Pons (tissue), 1 donor: ENCODE measurements around the gene PODXL.
"Not testable (repeated sequence)": the region's sequence is repeated elsewhere in the genome, so short reads cannot be mapped to it uniquely, and the experiment has no call there.

Source experiments
- DNase-seq: peaks from one replicate; pipeline ENCODE4 v3.0.0-alpha.2; 2016; ENCODE audit warnings: low spot score

Gene PODXL

DNA sequence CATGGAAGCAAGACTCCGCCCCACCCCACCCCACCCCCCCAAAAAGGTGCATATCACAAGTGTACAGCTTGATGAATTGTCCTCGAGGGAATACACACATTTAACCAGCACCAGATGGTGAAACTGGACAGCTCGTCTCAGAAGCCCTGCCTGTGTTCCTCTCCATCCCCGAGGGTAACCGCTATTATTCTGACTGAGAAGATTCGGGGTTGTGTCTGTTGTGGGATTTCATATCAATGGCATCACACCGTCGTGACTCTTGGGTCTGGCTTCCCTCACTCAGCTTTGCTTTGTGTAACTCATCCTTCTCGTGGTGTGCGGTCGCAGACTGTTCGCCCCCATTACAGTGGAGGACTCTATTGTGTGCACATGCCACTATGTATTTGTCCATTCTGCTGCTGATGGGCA, 18.9 kb downstream of the PODXL start:
- no peak for DNase-seq

DNA sequence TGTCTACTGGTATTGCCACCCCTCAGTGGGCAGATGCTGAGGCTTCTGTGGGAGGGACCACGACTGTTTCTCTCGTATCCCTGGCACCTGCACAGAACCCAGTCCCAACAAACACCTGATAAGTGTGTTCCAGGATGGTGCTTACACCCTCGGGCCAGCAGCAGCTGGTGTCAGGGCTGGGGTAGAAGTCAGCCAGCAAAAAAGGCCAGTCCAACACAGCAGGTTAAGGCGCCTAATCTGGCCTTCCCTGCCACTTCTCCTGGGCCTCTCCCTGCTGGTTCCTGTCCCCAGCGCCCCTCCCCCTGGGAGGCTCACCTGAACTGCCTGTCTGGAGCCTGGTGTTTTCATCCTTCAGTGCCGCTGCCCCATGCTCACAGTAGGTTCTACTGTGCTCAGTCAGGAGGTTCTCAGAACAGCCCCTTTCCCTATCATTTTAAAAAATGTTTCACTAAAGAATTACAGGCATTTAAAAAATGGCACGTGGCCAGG, 20.0 kb downstream of the PODXL start:
- DNase-seq: no peak

DNA sequence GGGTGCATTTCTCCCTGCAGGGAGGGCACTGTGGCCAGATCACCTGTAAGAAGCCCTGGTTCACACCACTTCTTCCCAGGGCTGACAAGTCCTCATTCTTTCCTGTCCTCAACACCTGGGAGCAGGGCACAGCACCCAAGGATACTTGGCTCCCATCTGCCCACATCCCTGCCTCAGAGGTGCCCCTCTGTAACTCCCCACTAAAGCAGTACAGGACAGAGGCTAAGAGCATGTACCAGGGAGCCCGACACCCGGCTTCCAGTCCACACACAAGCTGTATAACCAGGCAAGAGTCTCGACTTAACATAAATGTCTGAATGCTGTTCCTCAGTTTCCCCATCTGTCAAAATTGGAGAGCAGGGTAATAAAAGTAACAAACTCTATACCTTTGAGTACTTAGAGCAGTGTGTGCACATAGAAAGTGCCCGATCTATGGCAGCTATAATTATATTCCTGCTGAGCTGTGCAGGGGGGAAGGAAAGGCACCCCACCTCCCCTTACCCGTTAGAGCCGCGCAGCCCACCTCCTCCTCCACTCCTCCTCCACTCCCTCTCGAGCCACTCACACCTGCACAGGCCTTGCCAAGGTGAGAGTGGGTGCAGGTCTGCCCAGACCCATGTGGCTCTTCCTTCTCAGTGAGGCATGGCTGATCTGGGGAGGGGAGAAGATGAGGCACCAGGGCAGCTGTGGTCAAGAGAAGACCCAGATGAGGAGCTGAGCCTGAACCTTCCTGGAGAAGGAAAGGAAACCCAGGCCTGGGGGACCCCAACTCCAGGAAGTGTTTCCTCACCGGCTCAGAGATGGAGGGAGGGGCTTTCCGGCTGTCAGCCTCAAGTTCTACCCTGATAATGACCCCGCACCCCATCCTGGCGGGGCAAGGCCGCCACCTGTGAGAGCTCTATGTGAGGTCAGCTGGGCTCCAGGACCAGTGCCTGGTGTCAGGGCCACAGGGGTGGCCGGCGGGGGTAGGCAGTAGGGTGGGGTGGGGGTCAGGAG, 22.6 kb downstream of the PODXL start:
- DNase-seq: no peak

DNA sequence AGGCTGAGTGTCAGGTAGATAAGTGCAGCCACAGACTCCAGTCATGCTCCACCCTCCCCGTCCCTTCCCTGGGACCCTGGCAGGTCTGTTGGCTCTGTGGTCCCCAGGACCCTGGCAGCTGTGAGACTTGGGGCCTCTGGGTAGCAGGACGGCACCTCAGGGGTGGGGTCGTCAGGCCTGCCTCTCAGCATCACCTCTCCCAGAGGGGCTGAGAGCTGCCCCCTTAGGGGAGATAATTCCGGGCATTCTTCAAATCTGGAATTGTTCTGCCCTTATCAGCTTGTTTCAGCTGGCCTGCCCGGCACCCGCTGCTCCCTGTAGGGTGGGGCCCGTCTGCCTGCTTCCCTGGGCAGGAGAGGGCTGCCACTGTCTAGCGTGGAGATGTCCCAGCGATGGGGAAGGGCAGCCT, 23.3 kb downstream of the PODXL start:
- DNase-seq: no peak

DNA sequence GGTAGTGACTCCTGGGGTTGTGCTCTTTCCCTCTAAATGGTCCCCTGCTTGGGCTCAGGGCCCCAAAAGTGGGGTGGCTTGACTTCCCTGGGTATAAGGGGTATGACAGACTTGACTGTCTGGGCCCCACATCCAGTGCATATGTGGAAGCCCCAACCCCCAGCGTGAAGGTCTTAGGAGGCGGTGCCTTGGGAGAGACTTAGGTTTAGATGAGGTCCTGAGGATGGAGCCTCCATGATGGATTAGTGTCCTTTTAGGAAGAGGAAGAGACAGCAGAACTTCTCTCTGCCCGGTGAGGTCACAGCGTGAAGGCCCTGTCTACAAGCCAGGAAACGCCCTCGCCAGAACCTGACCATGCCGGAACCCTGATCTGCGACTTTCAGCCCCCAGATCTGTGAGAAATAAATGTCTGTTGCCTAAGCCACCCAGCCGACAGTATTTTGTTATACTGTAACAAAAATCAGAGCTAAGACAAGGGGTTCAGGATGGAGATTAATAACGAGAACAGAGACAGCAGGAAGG, 23.8 kb downstream of the PODXL start:
- DNase-seq: no peak

DNA sequence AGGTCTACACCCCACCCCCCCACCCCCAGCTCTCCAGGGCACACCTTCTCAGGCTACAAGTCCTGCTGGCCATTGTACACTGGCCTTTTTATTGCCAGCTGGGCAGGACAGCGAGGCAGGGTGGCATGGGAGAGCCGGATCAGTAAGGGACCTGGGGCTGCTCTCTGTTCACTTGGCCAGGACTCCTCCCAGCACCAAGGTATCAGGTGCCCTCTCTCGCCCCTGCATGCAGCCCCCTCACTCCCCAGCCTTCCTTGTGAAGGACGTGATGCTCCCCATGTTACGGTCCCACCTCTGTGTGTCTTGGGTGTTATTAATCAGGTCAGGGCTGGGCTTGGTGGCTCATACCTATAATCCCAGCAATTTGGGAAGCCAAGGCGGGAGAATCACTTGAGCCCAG, 26.3 kb downstream of the PODXL start:
- no peak for DNase-seq

DNA sequence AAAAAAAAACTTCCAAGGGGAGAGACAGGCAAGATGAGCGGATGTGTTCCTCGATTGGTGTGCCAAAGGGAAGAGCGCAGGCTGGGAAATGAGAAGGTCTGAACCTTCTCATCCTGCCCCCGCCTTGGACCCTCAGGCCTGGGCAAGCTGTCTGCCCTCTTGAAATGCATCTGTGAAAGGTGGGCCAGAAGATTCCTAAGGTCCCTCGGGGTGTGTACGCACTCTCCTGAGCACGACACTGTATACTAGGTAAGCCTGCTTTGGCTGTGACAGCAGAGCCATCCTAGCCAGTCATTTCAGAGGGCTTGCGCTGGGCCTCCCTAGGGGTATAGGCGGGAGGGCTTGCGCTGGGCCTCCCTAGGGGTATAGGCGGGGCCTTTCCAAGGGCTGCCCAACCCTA, 26.8 kb downstream of the PODXL start:
- DNase-seq: no peak

DNA sequence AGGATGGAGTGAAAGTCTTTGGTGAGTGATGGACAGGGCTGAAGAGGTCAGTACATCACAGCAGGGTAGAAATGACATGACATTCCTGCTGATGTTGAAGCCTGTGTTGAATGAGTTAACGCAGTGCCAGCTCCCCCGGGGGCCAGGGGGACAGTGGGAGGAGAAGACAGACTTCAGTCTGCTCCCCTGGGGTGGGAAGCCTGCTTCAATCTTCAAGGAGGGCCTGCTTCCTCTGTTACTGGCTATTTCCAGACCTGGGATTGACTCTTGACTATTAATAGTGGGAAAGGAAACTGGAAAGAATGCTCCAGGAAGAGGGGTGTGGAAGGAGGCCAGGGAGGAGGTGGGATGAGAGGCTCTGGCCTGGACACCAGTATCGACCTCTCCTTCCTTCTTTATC, 27.2 kb downstream of the PODXL start:
- no peak for DNase-seq

DNA sequence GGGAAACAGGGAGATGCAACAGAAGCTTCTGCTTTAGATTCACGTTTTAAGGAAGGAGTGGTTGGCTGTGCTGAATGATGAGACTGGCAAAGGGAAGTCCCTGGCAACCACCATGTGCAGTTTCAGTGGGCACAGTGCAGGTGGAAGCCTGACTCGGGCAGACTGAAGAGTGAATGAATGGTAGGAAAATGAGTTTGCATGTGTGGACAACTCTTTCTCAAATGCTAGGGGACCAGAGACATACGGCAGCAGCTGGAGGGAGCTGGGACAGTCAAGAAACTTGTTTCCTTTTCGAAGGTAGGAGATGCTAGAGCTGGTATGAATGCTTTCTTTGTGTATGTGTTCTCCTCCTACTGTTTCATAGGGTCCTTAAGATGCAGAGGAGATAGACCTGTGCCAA, 29.0 kb downstream of the PODXL start:
- DNase-seq: no peak

DNA sequence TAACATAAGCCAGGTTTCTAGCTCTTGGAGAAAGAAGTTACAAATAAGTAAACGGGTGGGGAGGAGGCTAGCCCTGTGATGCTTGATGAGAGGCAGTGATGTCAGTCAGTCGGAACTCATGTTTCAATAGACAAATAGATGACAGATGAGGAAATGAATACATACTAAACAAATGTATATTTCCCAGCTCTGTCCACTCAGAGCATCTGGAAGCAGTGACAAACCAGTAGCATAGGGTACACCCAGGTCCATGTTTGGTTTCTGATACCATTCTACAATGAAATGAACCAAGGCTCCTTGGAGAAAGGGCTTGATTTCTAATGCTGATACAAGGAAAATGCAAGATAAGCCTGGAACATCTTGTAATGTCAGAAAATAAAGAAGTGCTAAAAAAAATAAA, 30.6 kb downstream of the PODXL start:
- DNase-seq: no peak

DNA sequence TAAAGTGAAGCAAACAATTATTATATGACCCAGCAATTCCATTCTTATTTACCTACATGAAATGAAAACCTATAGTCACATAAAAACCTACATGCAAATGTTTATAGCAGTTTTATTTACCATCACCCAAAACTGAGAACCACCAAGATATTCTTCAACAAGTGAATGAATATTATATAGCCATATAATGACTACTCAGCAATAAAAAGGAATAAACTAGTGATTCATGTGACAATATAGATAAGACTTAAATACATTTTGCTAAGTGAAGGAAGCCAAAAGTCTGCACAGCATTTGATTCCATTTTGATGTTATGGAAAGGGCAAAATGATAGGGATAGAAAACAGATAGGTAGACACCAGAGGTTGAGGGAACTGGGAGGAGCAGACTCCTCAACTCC, 31.7 kb downstream of the PODXL start:
- no peak for DNase-seq

DNA sequence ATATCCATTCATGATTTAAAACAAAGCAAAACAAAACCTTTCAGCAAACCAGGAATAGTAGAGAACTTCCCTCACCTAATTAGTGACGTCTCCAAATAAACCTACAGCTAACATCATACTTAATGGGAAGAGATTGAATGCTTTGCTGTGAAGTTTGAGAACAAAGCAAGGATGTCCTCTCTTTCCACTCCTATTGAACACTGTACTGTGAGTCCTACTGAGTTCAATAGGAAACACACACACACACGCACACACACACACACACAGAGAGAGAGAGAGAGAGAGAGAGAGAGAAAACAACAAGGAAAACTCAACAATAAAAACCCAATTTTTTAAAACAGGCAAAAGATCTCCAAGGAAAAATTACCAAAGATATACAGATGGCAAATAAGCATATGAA, 32.3 kb downstream of the PODXL start:
- no peak for DNase-seq

DNA sequence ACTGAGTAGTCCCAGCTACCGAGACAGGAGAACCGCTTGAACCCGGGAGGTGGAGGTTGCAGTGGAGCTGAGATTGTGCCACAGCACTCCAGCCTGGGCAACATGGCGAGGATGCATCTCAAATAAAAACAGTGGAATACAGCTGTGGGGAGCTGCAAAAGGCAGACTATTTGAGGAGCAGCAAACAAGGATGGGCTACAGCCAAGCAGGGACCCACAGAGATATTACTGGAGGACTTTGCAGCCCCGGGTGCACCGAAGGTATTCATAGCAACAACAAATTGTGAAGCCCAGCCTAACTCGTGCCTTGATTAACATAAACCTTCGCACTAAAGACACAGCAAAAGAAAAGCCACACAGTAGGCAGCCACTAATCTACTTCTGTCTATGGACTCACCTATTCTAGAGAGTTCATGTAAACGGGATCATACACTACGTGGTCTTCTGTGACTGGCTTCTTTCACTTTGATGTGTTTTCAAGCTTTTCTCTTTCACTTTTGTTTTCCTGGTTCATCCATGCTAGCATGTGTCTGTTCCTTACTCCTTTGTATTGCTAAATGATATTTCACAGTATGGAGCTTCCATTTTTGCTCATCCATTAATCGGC, 34.0 kb downstream of the PODXL start:
- no peak for DNase-seq

DNA sequence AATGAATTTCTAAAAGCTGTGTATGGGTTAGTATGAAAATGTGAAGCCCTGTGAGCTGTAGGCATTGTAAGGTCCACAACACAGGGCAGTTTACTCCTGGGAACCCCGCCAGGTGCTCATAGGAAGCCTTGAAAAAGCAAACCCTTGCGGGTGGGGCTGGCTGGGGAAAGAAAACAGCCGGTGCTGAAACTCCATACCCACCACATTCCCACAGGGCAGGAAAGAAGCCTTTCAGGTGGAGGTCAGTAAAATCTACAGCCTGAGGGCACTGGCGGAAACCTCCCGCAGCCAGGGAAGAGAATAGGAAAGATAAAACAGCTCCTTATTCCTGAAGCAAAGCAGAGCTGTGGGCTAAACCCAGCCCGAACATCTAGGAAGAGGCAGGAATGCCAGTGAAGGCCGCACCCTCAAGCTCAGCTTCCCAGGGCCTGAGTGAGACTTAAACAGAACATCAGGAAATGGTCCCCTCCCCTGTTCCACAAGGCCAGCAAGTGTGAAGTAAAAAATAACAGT, 34.7 kb downstream of the PODXL start:
- DNase-seq: no peak

DNA sequence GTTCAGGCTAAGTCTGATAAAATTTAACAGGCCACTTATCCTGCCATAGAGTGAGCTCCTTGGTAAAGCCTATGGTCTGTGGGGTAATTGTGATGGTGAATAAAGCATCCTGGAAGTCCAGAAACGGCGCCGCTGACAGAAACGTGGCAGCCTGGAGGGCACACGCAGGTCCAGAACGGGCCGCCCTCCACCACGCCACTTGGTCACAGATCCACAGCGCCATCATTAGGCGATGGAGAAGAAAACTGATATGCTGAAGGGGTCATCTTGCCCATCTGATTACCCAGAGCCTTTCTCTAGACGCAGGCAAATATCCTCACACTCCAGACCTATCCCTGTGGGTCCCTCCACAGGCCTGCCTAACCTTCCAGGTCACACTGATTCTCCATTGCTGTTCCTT, 37.8 kb downstream of the PODXL start:
- no peak for DNase-seq

DNA sequence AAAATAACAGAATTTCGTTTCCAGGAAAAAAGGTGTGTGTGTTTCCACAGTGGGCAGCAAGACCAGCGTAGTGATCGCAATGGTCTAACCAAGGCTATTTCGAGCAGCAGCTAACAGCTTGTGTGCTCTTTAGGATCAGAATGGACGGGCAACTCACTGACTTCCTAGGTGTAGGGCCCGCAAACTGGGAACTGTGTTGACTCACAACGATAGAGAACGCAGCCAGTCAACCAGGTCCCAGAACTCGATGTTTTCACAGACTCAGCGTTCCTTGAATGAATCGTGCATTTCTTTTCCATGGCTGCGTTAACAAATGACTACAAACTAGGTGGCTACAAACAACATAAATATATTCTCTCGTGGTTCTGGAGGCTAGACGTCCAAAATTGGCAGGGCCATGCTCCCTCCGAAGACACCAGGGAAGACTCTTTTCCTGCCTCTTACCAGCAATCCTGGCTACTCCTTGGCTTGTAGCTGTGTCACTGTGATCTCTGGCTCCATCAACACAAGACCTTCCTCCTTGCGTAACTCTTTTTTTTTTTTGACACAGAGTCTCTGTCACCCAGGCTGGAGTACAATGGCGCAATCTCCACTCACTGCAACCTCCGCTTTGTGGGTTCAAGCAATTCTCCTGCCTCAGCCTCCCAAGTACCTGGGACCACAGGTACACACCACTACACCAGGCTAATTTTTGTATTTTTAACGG, 39.1 kb downstream of the PODXL start:
- DNase-seq: no peak

DNA sequence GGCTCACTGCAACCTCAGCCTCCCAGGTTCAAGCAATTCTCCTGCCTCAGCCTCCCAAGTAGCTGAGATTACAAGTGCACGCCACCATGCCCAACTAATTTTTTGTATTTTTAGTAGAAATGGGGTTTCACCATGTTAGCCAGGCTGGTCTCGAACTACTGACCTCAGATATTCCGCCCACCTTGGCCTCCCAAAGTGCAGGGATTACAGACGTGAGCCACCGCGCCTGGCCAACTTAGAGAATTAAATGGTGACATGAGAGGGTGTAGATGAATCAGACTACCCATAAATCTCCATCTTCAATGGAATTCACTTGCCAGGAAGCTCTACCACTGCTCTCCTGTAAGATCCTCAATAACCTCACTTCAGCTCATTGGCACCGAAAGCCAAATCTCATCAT, 41.0 kb downstream of the PODXL start:
- DNase-seq: not testable (repeated sequence)

DNA sequence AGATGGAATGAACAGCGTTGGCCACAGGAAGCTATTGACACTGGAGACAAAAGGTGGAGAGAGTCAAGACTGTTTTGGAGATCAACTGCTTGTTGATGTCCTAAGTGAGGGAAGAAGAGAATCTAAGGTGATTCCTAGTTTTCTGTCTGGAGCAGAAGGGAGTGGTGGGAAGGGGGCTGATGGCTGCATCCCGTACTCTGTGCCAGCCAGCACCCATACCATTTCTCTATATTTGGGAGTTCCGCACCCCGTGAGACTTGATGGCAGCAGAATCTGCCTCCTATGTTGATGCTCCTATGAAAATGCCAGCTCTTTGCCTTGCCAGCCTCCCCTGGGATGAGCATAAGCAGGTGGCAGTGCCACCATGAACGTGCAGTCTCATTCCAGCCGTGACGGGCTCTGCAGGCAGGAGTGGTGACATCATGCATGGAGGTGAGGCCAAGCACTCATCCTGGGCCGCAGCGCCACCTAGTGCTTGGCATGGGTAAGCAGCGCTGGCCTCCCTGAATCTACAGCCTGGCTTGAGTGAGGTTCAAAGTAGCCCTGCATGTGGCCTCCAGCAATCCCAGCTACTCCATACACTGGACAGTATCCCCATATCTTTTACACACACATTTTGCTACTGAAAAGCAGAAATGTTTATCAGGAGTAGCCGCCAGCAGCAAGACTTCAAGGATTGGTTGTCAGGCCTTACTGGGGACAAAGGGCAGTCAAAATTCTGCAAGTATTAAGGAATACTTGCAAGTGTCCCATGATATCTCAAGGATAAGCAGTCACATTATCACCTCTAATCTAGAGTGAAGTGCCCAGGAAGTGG, 43.0 kb downstream of the PODXL start:
- peak; percentile 89 for DNase-seq

DNA sequence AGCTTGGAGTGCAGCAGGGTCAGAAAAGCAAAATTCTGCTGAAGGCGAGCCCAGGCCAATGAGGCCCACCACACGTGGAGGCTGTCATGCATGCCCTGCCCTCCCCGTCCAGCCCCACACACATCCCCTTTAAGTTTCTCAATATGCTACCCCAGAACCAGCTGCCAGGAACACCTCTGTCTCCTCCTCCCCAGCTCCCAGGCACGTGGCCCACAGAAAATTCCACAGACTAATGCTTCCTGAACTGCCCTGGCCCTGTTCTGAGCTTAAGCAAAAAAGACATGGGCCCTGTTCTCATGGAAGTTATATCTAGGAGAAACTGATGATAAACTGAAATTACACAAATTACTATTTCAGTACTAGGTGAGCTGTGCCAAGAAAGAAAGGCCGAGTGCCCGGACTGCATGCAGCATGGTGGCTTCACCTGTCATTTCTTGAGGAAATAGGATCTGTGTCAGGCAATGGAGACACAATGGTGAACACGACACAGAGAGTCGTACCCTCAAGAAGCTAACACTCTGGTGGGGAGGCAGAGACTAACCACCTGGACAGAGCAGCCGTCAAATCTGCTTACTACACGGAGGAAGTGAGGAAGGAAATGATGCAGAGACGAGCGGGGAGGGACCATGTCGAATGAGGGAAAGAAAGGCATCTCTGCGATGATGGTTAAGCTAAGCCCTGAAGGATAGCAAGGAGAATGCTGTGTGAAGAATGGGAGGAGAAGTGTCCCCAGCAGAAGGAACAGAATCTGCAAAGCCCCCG, 44.5 kb downstream of the PODXL start:
- DNase-seq: no peak

DNA sequence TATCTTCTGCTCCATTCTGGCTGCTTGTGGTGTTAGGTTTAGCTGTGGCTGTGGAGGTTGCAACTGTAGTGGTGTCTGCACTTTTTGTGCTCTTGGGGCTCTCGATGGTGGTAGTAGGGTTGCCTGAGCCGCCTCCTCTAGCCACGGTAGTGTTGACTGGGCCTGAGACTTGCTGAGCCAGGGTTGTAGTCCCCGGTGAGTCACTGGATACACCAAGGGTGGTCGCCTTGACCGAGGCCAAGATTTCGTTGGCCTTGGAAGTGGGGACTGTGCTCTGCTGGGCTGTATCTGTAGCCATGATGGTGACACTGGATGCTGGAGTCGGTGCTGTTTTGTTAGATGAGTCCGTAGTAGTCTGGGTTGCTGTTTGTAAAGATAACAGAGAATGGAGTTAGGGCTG, 45.4 kb downstream of the PODXL start:
- DNase-seq: no peak

DNA sequence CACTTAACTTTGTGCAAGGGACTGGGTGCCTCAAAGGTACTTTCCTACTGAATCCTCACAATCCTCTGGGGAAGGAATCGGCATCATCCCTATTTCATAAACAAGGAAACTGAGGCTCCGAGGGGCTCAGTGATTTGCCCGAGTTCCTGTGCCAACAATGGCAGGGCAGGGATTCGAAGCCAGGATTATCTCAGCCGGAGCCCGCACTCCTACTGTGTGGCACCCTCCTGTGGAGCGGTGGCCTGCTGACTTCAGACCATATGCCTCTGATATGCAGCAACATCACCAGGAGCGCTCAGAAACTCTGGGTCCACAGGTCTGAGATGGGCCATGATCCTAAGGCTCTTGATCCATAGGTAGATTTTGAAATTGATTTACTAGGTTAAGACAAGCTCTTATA, 46.6 kb downstream of the PODXL start:
- no peak for DNase-seq
